HEK293 (cell line): ENCODE data around the gene NRL.

Experiments used
- ZNF157 ChIP-seq: fragments of 450-650 bp; formaldehyde crosslinking; IDR thresholded peaks from 2 replicates; pipeline ENCODE4 v1.5.1; 2016; ENCODE audit warnings: missing biosample characterization, missing genetic modification characterization
- ZNF19 ChIP-seq: fragments of 450-650 bp; formaldehyde crosslinking; IDR thresholded peaks from 2 replicates; pipeline ENCODE4; 2016; ENCODE audit warnings: missing biosample characterization, missing genetic modification characterization, low read depth
- ZNF843 ChIP-seq: fragments of 450-650 bp; formaldehyde crosslinking; IDR thresholded peaks from 2 replicates; pipeline ENCODE4 v1.5.1; 2016; ENCODE audit warnings: missing biosample characterization, missing genetic modification characterization
- TF ChIP-seq, protein P1 (sequence below): fragments of 450-650 bp; formaldehyde crosslinking; optimal IDR thresholded peaks from 2 replicates; pipeline ENCODE3; 2016; ENCODE audit warnings: missing biosample characterization, mild to moderate bottlenecking, missing genetic modification characterization
- TF ChIP-seq, protein P2 (sequence below): fragments of 450-650 bp; formaldehyde crosslinking; IDR thresholded peaks from 2 replicates; pipeline ENCODE4 v1.5.1; 2016; ENCODE audit warnings: missing biosample characterization, missing genetic modification characterization

DNA sequence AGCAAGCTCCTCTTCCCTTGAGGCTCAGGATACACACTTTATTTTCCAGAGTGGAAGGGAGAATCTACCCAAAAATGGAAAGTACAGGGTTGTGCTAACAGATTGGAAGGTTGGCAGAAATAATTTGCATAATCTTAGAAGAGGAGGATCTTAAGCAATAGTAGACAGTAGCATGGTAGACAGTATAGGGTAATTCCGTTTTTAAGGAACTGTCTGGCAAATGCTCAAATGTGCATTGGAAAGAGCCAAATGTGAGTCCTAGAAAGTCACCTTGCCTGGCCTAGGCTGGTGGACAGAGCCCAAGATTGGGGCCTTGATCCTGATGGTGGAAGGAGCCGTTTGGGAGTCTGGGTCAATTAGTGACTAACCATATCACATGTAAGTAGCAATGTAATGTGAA lies 76.1 kb downstream of the NRL start:
- TF ChIP-seq ZNF19 (tag by site-specific recombination) = no peak
- no peak for TF ChIP-seq ZNF843 (tag by site-specific recombination)
- no peak for TF ChIP-seq ZNF157
- TF ChIP-seq, protein P1, sequence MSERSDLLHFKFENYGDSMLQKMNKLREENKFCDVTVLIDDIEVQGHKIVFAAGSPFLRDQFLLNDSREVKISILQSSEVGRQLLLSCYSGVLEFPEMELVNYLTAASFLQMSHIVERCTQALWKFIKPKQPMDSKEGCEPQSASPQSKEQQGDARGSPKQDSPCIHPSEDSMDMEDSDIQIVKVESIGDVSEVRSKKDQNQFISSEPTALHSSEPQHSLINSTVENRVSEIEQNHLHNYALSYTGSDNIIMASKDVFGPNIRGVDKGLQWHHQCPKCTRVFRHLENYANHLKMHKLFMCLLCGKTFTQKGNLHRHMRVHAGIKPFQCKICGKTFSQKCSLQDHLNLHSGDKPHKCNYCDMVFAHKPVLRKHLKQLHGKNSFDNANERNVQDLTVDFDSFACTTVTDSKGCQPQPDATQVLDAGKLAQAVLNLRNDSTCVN (tag by site-specific recombination) = no peak
- TF ChIP-seq, protein P2, sequence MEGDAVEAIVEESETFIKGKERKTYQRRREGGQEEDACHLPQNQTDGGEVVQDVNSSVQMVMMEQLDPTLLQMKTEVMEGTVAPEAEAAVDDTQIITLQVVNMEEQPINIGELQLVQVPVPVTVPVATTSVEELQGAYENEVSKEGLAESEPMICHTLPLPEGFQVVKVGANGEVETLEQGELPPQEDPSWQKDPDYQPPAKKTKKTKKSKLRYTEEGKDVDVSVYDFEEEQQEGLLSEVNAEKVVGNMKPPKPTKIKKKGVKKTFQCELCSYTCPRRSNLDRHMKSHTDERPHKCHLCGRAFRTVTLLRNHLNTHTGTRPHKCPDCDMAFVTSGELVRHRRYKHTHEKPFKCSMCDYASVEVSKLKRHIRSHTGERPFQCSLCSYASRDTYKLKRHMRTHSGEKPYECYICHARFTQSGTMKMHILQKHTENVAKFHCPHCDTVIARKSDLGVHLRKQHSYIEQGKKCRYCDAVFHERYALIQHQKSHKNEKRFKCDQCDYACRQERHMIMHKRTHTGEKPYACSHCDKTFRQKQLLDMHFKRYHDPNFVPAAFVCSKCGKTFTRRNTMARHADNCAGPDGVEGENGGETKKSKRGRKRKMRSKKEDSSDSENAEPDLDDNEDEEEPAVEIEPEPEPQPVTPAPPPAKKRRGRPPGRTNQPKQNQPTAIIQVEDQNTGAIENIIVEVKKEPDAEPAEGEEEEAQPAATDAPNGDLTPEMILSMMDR (tag by site-specific recombination) = no peak
